Sigmoid colon (tissue), 7 donors: ENCODE data around the gene CLEC3A. TPM values are rescaled to one million over a fixed set of nuclear protein-coding genes. Genes with fewer than 3 reads are reported as not detected.
"Not testable (repeated sequence)": the region's sequence is repeated elsewhere in the genome, so short reads cannot be mapped to it uniquely, and the experiment has no call there.

ENCODE experiments used
- DNase-seq: peaks from one replicate; pipeline ENCODE4 v3.0.0-alpha.2; 2019
- H3K27ac ChIP-seq, 4 donors: fragments of 200-600 bp; sonication (generic); one replicate each; pipeline ENCODE4 v1.5.1; 2016 to 2019; ENCODE audit warnings: mild to moderate bottlenecking in 1 of 4
- H3K27me3 ChIP-seq, 3 donors: fragments of 200-600 bp; sonication (generic); one replicate each; pipeline ENCODE4 v1.5.1; 2019; ENCODE audit warnings: mild to moderate bottlenecking in 1 of 3
- H3K36me3 ChIP-seq, 4 donors: fragments of 200-600 bp; sonication (generic); one replicate each; pipeline ENCODE4 v1.5.1; 2016 to 2019
- H3K4me1 ChIP-seq, 4 donors: fragments of 200-600 bp; sonication (generic); one replicate each; pipeline ENCODE4 v1.5.1; 2017 to 2019
- H3K4me3 ChIP-seq, 4 donors: fragments of 200-600 bp; sonication (generic); one replicate each; pipeline ENCODE4 v1.5.1; 2017 to 2019; ENCODE audit warnings: mild to moderate bottlenecking in 2 of 4, moderate library complexity in 1 of 4
- H3K9me3 ChIP-seq, 4 donors: fragments of 200-600 bp in 3 of 4; sonication (generic) in 3 of 4; one replicate each; pipeline versions ENCODE4 v1.5.1 to v1.6.1; 2013 to 2019
- EP300 ChIP-seq, 4 donors: sonication (generic); formaldehyde crosslinking; IDR thresholded peaks; one replicate each; pipeline ENCODE4 v1.6.1; 2017; ENCODE audit warnings: antibody characterized with exemption in 4 of 4
- POLR2A ChIP-seq, 2 donors: fragments of 450-650 bp; IDR thresholded peaks; one replicate each; pipeline ENCODE4 v1.6.1; 2016; ENCODE audit warnings: antibody characterized with exemption in 2 of 2, mild to moderate bottlenecking in 2 of 2, moderate library complexity in 2 of 2
- POLR2AphosphoS5 ChIP-seq, 4 donors: sonication (generic); formaldehyde crosslinking; IDR thresholded peaks; one replicate each; pipeline ENCODE4 v1.6.1; 2017; ENCODE audit warnings: antibody characterized with exemption in 4 of 4
- WGBS, 2 donors: extraction: QIAGEN DNeasy Blood & Tissue Kit; methylation state at CpG; one replicate each; pipeline ENCODE4 v1.1.7; 2013; 5-methylcytosine and 5-hydroxymethylcytosine counted together
- intact Hi-C: fragments of 100-400 bp; cut with DNase I; formaldehyde crosslinking; loops from one replicate; pipeline ENCODE4 v1.15.1; 2023
- polyA plus RNA-seq, 3 donors: library from polyadenylated mRNA; stranded (reverse); fragments of 200-250 nt; gene quantifications; one replicate each; pipeline ENCODE4 v1.2.3, GENCODE V29; 2013
- total RNA-seq, 4 donors: library from RNA; depleted of rRNA; stranded (reverse); fragments of >200 nt; gene quantifications; one replicate each; pipeline ENCODE4 v1.1.0, GENCODE V29; 2016
- TF ChIP-seq, protein P1 (sequence below), 4 experiments: fragments of 450-650 bp in 3 of 4; fragments of 200-600 bp in 1 of 4; IDR thresholded peaks; one replicate each; pipeline ENCODE4 v1.5.1; 2016 to 2019; ENCODE audit warnings: antibody characterized with exemption in 4 of 4, mild to moderate bottlenecking in 3 of 4, moderate library complexity in 2 of 4
- donor health status: healthy with polysubstance abuse.
- donor health status: Bipolar disorder and iron deficiency.
- donor health status: healthy.

CLEC3A gene
- total and polyA plus RNA-seq, 7 donors, result not detected

DNA sequence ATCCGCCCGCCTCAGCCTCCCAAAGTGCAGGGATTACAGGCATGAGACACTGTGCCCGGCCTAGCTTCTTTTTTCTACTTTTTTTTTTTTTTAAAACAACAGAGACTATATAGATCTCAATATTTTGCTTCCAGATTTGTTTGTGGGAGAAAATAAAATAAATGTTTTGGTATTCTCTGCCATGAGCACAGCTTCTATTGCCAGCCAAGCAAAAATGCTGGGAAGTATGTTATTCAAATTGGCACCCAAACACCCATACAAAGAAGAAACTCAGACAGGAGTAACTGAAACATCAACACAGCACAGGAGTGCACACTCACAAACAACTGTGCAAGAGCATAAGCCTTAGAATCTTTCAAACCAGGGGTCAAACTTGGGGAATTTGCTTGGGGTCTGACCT, 37.2 kb upstream of the CLEC3A start:
- H3K4me1 ChIP-seq, result no peaks in the 10 kb centered on the region
- H3K4me3 ChIP-seq, result no peak overlapping the region
- H3K27me3 ChIP-seq, result no peaks in the 10 kb centered on the region
- WGBS, 2 donors, result 86 to 87% methylated on average over 3 of the region's 3 CpGs
- TF ChIP-seq POLR2A (IDR thresholded peaks at IDR 0.05), result no peak
- no peak overlapping the region for H3K27ac ChIP-seq
- no peaks in the 10 kb centered on the region for H3K36me3 ChIP-seq
- intact Hi-C loops, result no loop called here
- H3K9me3 ChIP-seq, result no peaks in the 10 kb centered on the region
- no peak for DNase-seq

DNA sequence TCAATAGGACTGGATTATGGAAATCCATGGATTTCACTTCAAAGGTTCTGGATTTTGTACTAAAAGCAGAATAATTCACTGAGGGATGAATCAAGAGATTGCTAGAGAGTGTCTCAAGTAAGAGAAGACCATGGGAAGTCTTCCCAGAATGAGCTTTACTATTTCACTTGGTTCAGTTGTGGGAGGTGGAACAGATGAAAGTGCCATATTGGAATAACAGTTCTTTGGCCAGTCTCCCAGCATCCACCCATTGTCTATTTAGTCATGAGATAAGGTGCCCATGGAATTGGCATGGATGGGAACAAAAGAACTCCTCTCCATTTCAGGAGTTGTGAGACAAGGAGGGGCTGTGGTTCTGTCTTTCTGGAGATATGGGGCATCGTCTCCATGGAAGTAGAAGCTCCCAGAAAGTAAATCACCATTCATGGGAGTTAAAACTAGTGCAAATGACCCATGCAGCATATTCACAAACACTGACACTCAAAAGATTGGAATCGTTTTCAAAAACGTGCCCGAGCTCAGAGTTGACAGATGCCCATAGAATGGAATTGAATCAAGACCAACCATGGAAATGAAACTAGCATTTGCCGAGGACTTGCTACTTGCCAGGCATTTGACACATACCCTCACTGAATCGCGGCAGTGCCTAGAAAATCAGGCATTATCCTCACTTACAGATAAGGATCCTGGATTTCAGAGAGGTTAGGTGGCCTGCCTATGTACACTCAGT, 36.2 kb upstream of the CLEC3A start:
- WGBS, 2 donors, result 91 to 92% methylated on average over 7 of the region's 7 CpGs
- no peaks in the 10 kb centered on the region for H3K27me3 ChIP-seq
- DNase-seq, result no peak
- no peaks in the 10 kb centered on the region for H3K36me3 ChIP-seq
- no peaks in the 10 kb centered on the region for H3K4me1 ChIP-seq
- H3K27ac ChIP-seq, result no peak overlapping the region
- TF ChIP-seq EP300 (IDR thresholded peaks at IDR 0.05) (no peak), POLR2AphosphoS5 (IDR thresholded peaks at IDR 0.05) (no peak), POLR2A (IDR thresholded peaks at IDR 0.05) (no peak)
- TF ChIP-seq, protein P1, sequence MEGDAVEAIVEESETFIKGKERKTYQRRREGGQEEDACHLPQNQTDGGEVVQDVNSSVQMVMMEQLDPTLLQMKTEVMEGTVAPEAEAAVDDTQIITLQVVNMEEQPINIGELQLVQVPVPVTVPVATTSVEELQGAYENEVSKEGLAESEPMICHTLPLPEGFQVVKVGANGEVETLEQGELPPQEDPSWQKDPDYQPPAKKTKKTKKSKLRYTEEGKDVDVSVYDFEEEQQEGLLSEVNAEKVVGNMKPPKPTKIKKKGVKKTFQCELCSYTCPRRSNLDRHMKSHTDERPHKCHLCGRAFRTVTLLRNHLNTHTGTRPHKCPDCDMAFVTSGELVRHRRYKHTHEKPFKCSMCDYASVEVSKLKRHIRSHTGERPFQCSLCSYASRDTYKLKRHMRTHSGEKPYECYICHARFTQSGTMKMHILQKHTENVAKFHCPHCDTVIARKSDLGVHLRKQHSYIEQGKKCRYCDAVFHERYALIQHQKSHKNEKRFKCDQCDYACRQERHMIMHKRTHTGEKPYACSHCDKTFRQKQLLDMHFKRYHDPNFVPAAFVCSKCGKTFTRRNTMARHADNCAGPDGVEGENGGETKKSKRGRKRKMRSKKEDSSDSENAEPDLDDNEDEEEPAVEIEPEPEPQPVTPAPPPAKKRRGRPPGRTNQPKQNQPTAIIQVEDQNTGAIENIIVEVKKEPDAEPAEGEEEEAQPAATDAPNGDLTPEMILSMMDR (IDR thresholded peaks at IDR 0.05), result no peak
- intact Hi-C loops, result no loop called here
- no peaks in the 10 kb centered on the region for H3K9me3 ChIP-seq
- no peak overlapping the region for H3K4me3 ChIP-seq

DNA sequence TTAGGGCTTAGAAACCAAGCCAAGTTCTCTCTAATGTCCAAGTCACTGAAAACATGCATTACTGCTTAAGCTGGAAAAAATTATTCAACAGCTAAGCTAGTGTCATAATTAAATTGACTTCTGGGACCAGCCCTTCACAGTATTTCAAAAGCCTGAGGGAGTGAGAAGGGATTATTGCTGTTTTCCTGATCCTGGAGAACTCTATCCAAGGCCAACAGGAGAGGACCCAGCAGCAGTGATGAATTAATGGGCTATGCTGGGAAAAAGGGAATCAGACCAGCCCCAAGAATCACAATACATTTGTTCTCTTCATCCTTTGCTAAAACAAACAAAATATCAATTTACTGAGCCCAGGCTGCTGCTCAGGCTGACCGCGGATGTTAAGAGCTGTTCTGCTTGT, 34.5 kb upstream of the CLEC3A start:
- H3K27ac ChIP-seq, result peak overlapping the region in 2 of 4 donors; percentile 25 to 62
- H3K4me3 ChIP-seq, result no peak overlapping the region
- no peaks in the 10 kb centered on the region for H3K27me3 ChIP-seq
- TF ChIP-seq EP300 (IDR thresholded peaks at IDR 0.05), result no peak
- TF ChIP-seq, protein P1 (IDR thresholded peaks at IDR 0.05), result no peak
- TF ChIP-seq POLR2A (IDR thresholded peaks at IDR 0.05), result no peak
- no peak for TF ChIP-seq POLR2AphosphoS5 (IDR thresholded peaks at IDR 0.05)
- intact Hi-C loops, result no loop called here
- no peaks in the 10 kb centered on the region for H3K36me3 ChIP-seq
- no peaks in the 10 kb centered on the region for H3K9me3 ChIP-seq
- DNase-seq, result no peak
- WGBS, 2 donors, result 39 to 58% methylated on average over 2 of the region's 2 CpGs
- peaks cover 0 to 4% (median 2%) of the 10 kb centered on the region in 4 donors for H3K4me1 ChIP-seq

DNA sequence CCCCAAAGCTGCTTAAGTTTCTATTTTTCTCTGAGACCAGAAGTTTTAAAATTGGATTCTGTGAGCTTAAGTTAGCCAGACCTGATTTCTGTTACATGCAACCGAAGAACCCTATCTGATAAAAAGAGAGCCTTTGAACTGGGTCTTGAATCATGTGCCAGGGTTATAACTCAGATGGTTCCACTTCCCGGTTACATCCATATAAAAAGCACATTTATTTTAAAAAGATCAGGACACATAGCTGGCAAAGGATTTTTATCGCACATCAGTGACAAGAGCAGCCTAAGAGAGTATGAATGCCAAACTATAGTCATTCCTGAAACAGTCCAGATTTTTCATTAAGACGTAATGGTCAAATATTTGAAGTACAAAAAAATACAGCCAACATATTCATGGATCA, 32.5 kb upstream of the CLEC3A start:
- no peak for DNase-seq
- H3K4me1 ChIP-seq, result peaks cover 0 to 15% (median 12%) of the 10 kb centered on the region in 4 donors
- intact Hi-C loops, result no loop called here
- H3K36me3 ChIP-seq, result no peaks in the 10 kb centered on the region
- TF ChIP-seq, protein P1 (IDR thresholded peaks at IDR 0.05), result no peak
- TF ChIP-seq EP300 (IDR thresholded peaks at IDR 0.05) (no peak), POLR2AphosphoS5 (IDR thresholded peaks at IDR 0.05) (no peak), POLR2A (IDR thresholded peaks at IDR 0.05) (no peak)
- H3K27ac ChIP-seq, result no peak overlapping the region
- no peaks in the 10 kb centered on the region for H3K9me3 ChIP-seq
- no peak overlapping the region for H3K4me3 ChIP-seq
- no peaks in the 10 kb centered on the region for H3K27me3 ChIP-seq
- 73 to 87% methylated on average over 4 of the region's 4 CpGs for WGBS, 2 donors

DNA sequence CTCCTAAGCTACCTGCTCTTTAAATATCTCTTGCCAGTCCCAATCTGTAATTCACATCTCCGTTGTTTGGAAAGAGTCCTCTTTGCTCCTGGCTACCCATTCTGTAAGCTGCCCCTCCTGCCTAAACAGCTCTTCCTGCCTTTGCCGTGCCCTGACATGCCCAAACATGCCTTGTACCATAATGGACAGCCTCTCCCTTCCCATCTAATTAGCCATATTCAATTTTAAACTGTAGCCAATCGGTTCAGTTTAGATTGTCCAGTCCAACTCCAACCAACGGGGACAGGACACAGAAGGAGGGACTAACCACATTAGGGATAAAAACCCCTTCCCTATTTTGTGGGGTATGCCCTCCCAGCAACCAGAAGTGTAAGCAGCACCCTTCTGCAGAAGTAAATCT, 30.6 kb upstream of the CLEC3A start:
- 50 to 67% methylated on average over 4 of the region's 4 CpGs for WGBS, 2 donors
- Histone ChIP-seq H3K27me3 (no peaks in the 10 kb centered on the region), H3K9me3 (peaks cover 0 to 12% (median 1%) of the 10 kb centered on the region in 4 donors), H3K4me3 (no peak overlapping the region), H3K4me1 (peaks cover 0 to 15% (median 12%) of the 10 kb centered on the region in 4 donors), H3K27ac (no peak overlapping the region), H3K36me3 (no peaks in the 10 kb centered on the region)
- intact Hi-C loops, result no loop called here
- no peak for DNase-seq
- no peak for TF ChIP-seq POLR2AphosphoS5 (IDR thresholded peaks at IDR 0.05)
- TF ChIP-seq EP300 (IDR thresholded peaks at IDR 0.05), result no peak
- TF ChIP-seq, protein P1 (IDR thresholded peaks at IDR 0.05), result no peak
- TF ChIP-seq POLR2A (IDR thresholded peaks at IDR 0.05), result no peak

DNA sequence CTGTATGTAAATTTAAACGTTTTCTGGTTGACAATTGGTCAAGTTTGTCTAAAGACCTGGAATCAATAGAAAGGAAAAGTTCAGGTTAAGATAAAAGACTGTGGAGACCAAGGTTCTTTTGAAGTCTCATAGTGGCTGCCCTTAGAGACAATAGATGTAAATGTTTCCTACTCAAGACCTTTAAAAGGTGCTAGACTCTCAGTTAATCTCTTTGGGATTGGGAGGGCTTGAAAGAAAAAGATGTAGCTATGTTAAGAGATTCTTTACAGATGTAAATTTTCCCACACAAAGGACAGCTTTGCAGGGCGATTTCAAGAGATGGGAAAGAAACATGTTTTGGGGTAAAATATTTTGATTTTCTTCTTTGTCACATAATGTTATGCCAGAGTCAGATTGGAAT, 30.0 kb upstream of the CLEC3A start:
- DNase-seq, H3K27ac ChIP-seq, H3K4me3 ChIP-seq, intact Hi-C loops, H3K27me3 ChIP-seq, H3K36me3 ChIP-seq: not testable (repeated sequence)
- H3K9me3 ChIP-seq, result peaks cover 0 to 12% (median 1%) of the 10 kb centered on the region in 4 donors
- 32 to 44% methylated on average over 2 of the region's 2 CpGs for WGBS, 2 donors
- peaks cover 0 to 15% (median 12%) of the 10 kb centered on the region in 4 donors for H3K4me1 ChIP-seq
